NT2/D1 (cell line): Measurements from ENCODE around the gene STX8.
"Not testable (repeated sequence)": the region's sequence is repeated elsewhere in the genome, so short reads cannot be mapped to it uniquely, and the experiment has no call there.

Source experiments
- SUZ12 ChIP-seq: IDR thresholded peaks from 2 replicates; pipeline ENCODE4 v1.6.1; 2011; ENCODE audit not compliant: insufficient read length, insufficient read depth; ENCODE audit errors: extremely low read depth
- YY1 ChIP-seq: IDR thresholded peaks from 2 replicates; pipeline ENCODE4 v1.6.1; 2011; ENCODE audit not compliant: insufficient read length, insufficient read depth
- ZNF274 ChIP-seq: IDR thresholded peaks from 2 replicates; pipeline ENCODE4 v1.6.1; 2011; ENCODE audit warnings: mild to moderate bottlenecking, low read depth, low read length

GRCh38 chr17:9376177-9376576, 199.4 kb downstream of the STX8 start:
- not testable (repeated sequence) for TF ChIP-seq YY1, SUZ12, ZNF274
